HG03457 (cell line): Measurements from ENCODE around the gene PCDHGA1.

Source experiments
- ATAC-seq: cut with Tn5 transposase; IDR thresholded peaks from one replicate; pipeline ENCODE4 v1.9.1; 2021; ENCODE audit warnings: moderate number of reproducible peaks; ENCODE audit not compliant: unreplicated experiment

Gene PCDHGA1

DNA sequence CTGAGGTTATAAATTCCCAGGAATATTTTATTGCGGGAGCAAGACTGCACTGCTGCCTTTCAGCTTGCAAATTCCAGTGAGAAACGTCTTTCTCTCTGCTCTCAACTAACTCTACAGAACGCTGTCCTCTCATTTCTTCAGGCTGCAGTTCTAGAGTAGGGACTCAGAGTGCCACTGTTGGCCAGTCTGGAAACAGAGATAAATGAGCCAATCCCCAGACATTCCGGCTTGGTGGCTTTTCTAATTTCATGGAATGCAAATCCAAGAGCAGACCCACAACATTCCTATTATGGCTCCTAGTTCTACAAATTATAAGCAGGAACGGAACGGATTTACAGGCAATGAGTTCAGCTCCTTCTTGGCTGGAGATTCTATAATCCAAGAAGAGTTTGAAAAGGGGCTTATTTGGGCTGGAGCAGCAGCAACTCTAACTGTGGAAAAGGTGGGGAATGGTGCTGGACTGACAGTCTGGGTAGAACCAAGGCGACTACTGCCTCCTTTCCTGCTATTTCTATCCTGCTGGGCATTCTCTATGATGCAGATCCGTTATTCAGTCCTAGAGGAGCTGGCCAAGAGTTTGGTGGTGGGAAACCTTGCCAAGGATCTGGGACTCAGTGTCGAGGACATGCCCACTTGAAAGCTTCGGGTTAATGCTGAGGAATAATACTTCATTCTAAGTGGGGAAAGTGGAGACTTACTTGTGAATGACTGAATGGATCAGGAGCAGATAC, 109.3 kb downstream of the PCDHGA1 start:
- no peak for ATAC-seq

GRCh38 chr5:141440341-141440740, 110.0 kb downstream of the PCDHGA1 start:
- ATAC-seq, result no peak

GRCh38 chr5:141441571-141442170, 111.4 kb downstream of the PCDHGA1 start:
- no peak for ATAC-seq

DNA sequence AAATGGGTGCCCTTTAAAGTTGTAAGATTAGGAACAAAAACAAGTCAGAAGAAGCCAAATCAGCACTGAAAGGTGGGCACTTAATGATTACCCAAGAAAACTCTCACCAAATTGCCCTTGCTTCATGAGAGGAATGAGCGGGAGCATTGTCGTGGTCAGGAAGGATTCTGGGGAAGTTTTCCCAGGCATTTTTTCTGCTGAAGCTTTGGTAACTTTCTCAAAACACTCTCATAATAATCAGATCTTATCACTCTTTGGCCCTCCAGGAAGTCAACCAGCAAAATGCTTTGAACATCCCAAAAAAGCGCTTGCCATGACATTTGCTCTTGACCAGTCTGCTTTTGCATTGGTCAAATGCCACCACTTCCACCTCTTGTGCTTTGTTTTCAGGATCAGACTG, 135.0 kb downstream of the PCDHGA1 start:
- no peak for ATAC-seq

- ATAC-seq, result peak; percentile 99
Observed at GRCh38 chr5:141475625-141476131, 145.4 kb downstream of the PCDHGA1 start, which contains the start of gene PCDHGC3. TSS of gene PCDHGC3 (plus strand) at chr5:141475966. CDS start at chr5:141476117, 151 bp downstream.

DNA sequence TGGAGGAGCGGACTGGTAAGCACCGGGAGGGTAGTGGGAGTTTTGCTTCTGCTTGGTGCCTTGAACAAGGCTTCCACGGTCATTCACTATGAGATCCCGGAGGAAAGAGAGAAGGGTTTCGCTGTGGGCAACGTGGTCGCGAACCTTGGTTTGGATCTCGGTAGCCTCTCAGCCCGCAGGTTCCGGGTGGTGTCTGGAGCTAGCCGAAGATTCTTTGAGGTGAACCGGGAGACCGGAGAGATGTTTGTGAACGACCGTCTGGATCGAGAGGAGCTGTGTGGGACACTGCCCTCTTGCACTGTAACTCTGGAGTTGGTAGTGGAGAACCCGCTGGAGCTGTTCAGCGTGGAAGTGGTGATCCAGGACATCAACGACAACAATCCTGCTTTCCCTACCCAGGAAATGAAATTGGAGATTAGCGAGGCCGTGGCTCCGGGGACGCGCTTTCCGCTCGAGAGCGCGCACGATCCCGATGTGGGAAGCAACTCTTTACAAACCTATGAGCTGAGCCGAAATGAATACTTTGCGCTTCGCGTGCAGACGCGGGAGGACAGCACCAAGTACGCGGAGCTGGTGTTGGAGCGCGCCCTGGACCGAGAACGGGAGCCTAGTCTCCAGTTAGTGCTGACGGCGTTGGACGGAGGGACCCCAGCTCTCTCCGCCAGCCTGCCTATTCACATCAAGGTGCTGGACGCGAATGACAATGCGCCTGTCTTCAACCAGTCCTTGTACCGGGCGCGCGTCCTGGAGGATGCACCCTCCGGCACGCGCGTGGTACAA, 146.0 kb downstream of the PCDHGA1 start:
- no peak for ATAC-seq

DNA sequence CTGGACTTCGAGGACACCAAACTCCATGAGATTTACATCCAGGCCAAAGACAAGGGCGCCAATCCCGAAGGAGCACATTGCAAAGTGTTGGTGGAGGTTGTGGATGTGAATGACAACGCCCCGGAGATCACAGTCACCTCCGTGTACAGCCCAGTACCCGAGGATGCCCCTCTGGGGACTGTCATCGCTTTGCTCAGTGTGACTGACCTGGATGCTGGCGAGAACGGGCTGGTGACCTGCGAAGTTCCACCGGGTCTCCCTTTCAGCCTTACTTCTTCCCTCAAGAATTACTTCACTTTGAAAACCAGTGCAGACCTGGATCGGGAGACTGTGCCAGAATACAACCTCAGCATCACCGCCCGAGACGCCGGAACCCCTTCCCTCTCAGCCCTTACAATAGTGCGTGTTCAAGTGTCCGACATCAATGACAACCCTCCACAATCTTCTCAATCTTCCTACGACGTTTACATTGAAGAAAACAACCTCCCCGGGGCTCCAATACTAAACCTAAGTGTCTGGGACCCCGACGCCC, 146.8 kb downstream of the PCDHGA1 start:
- ATAC-seq, result no peak

GRCh38 chr5:141477815-141478214, 147.5 kb downstream of the PCDHGA1 start:
- ATAC-seq, result no peak

- ATAC-seq, result no peak
Observed at GRCh38 chr5:141478321-141478945, 148.1 kb downstream of the PCDHGA1 start.

GRCh38 chr5:141479776-141480175, 149.5 kb downstream of the PCDHGA1 start:
- ATAC-seq, result no peak

DNA sequence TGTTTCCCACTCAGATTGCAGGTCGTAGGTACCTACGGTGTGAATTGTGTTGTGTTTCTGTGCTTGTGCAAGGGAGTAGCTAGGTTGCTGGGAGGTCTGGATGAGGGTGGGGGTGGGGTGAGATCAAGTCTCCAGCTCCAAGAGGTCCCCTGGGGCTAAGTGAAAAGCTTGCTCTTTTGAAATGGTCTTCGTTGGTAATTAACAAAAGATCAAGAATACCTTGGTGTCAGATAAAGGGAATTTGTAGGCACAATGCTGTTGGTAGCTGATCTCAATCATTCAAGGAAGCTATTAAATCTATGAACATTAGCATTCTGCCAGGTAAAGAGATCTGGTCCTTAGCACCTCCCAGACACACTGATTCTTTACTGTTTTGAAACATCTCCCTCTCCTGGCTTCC, 153.6 kb downstream of the PCDHGA1 start:
- ATAC-seq, result no peak

DNA sequence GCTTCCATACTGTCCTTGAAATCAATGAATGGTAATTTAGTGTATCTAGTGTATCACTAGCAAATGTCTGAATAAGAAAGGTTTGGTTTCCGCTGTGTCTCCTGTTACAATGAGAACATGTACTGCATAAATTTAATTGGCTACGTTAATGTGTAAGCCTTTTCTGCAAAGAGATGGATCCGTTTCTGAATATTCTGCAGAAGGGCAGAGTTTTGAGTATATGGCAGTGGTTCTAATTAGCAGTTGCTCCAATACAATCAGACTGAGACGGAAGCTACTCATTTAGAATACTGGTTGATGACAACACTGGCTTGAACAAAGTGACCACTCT, 154.0 kb downstream of the PCDHGA1 start:
- ATAC-seq, result no peak

DNA sequence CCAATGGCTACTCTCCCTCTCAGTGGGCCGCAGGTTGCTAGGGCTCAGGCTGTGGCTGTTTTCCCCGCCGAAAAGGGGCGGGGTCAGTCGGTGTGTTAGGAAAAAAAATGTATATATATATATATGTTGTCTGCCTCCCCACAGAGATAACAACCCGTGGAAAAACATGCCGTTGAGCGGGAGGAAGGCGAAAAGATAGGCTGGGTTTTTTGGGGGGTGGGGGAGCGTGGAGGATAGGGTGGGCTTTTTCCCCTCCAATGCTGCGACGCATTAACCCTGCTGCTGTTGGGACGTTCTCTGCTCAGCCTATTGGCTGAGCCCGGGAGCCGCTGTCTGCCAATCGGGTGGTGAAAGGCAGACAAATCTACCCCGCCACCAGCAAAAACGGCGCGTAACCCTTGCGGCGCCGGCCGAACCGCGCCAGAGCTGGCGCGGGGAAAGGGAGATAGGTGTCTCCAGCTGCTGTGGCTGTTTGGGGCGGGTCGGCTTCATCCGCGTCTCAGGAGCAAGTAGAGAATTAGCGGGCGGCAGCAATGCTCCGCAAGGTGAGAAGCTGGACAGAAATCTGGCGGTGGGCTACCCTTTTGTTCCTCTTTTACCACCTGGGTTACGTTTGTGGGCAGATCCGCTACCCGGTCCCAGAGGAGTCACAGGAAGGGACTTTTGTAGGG, 154.5 kb downstream of the PCDHGA1 start, which contains the start of gene PCDHGC4:
PCDHGC4 (plus strand) TSS at position 390 of the 671 bp plus-strand sequence; CDS start at position 534, 144 bp downstream.
- ATAC-seq, result no peak

- no peak for ATAC-seq
Observed at GRCh38 chr5:141485321-141486055, 155.2 kb downstream of the PCDHGA1 start.

DNA sequence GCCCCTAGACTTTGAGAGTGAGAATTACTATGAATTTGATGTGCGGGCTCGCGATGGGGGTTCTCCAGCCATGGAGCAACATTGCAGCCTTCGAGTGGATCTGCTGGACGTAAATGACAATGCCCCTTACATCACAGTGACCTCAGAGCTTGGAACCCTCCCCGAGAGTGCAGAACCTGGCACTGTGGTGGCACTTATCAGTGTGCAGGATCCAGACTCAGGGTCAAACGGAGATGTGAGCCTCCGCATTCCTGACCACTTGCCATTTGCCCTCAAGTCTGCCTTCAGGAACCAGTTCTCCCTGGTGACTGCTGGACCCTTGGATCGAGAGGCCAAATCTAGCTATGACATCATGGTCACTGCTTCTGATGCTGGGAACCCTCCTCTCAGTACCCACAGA, 155.8 kb downstream of the PCDHGA1 start:
- no peak for ATAC-seq

GRCh38 chr5:141487131-141487530, 156.8 kb downstream of the PCDHGA1 start:
- no peak for ATAC-seq

- no peak for ATAC-seq
Observed at GRCh38 chr5:141488591-141489561, 158.6 kb downstream of the PCDHGA1 start, which contains the start of gene PCDHGC5. TSS of gene PCDHGC5 (plus strand) at chr5:141489081. CDS start at chr5:141489241, 160 bp downstream.

DNA sequence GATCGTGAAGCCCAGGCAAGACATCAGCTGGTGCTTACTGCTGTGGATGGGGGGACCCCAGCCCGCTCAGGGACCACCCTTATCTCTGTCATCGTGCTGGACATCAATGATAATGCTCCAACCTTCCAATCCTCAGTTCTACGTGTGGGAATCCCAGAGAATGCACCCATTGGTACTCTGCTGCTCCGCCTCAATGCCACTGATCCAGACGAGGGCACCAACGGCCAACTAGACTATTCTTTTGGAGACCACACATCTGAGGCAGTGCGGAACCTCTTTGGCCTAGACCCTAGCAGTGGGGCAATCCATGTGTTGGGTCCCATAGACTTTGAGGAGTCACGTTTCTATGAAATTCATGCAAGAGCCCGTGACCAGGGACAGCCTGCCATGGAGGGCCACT, 159.5 kb downstream of the PCDHGA1 start:
- no peak for ATAC-seq
